Measurements from ENCODE around the gene ARHGAP22. TPM values are rescaled to one million over a fixed set of nuclear protein-coding genes. Genes with fewer than 3 reads are reported as not detected.
A peak's percentile ranks its signal among the peaks of the same experiment; 100 is the strongest.

Gene ARHGAP22
- total RNA-seq, 1 experiment from 2014 or later = 1.8 TPM

GRCh38 chr10:48542471-48543181 lies 62.2 kb downstream of the ARHGAP22 start:
- H3K27ac ChIP-seq (ENCODE audit: low read length) = no peak overlapping the region
- H3K9me3 ChIP-seq (ENCODE audit: control insufficient read depth, insufficient read depth, low read depth, low read length) = no peaks in the 10 kb centered on the region
- no peaks in the 10 kb centered on the region for H3K27me3 ChIP-seq (ENCODE audit: control insufficient read depth, insufficient read depth, low read length)
- H3K4me1 ChIP-seq (ENCODE audit: control insufficient read depth, insufficient read depth, low read length) = no peaks in the 10 kb centered on the region
- ChIA-PET CTCF (no interaction called here), POLR2A (no interaction called here)
- BruUV-seq (replicated peaks) = no TSS peak
- no peak for DNase-seq (ENCODE audit: low read depth, low spot score)
- intact Hi-C loops (cut with micrococcal nuclease; ENCODE audit: unreplicated experiment) = no loop called here
- in situ Hi-C loops (cut with HindIII; ENCODE audit: low pct_unique_long_range_greater_than_20kb, low sequenced_read_pairs) = no loop called here
- no peak overlapping the region for H3K4me3 ChIP-seq (ENCODE audit: low read depth in 2 of 2, low read length in 2 of 2)
- H3K36me3 ChIP-seq (ENCODE audit: control insufficient read depth, insufficient read depth, low read length) = no peaks in the 10 kb centered on the region
- TF ChIP-seq SIN3A (IDR thresholded peaks at IDR 0.05; ENCODE audit: borderline replicate concordance, insufficient read depth, low read depth, low read length) = no peak
- TF ChIP-seq, protein P1, sequence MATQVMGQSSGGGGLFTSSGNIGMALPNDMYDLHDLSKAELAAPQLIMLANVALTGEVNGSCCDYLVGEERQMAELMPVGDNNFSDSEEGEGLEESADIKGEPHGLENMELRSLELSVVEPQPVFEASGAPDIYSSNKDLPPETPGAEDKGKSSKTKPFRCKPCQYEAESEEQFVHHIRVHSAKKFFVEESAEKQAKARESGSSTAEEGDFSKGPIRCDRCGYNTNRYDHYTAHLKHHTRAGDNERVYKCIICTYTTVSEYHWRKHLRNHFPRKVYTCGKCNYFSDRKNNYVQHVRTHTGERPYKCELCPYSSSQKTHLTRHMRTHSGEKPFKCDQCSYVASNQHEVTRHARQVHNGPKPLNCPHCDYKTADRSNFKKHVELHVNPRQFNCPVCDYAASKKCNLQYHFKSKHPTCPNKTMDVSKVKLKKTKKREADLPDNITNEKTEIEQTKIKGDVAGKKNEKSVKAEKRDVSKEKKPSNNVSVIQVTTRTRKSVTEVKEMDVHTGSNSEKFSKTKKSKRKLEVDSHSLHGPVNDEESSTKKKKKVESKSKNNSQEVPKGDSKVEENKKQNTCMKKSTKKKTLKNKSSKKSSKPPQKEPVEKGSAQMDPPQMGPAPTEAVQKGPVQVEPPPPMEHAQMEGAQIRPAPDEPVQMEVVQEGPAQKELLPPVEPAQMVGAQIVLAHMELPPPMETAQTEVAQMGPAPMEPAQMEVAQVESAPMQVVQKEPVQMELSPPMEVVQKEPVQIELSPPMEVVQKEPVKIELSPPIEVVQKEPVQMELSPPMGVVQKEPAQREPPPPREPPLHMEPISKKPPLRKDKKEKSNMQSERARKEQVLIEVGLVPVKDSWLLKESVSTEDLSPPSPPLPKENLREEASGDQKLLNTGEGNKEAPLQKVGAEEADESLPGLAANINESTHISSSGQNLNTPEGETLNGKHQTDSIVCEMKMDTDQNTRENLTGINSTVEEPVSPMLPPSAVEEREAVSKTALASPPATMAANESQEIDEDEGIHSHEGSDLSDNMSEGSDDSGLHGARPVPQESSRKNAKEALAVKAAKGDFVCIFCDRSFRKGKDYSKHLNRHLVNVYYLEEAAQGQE (IDR thresholded peaks at IDR 0.05; ENCODE audit: insufficient read depth in 1 of 2, low read depth in 2 of 2, low read length in 1 of 2) = no peak
- no peak for TF ChIP-seq TCF7L2 (IDR thresholded peaks at IDR 0.05; ENCODE audit: low read depth, low read length)
- no peak for TF ChIP-seq POLR2AphosphoS5 (IDR thresholded peaks at IDR 0.05; ENCODE audit: low read depth, low read length)
- no peak for TF ChIP-seq CTCF (IDR thresholded peaks at IDR 0.05)
- ATAC-seq = 0 out of 2 replicates have a peak, but pooled peaks have one; percentile 25

DNA sequence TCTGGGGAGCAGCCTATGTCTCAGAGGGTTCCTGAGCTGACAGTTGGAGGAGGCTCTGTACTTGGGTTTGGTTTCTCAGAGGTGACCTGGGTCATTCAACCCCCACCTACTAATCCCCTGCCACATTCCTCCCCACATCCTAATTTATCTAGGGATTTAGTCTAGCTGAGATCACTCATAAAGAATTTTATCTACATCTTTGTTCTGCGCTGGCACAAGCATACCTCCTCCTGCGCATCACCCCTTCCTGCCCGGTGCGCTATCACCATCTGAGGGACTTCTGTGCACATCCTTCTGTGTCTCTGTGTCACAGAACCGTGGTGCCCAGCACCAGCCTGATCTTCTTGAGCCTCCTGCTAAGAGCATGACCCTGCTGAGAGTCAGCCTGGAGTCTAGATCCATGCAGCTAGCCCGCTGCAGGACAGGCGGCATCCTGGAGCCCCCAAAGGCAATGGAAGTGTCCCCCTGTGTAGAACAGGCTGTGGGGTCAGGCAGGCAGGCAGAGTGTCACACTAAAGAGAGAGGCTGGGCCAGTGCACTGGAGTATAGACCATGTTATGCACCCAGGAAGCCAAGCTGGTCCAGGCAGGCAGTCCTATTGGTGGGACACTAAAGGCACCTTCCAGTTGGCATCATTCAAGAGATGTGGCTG lies 63.6 kb downstream of the ARHGAP22 start:
- TF ChIP-seq POLR2AphosphoS5 (IDR thresholded peaks at IDR 0.05; ENCODE audit: low read depth, low read length) (no peak), TCF7L2 (IDR thresholded peaks at IDR 0.05; ENCODE audit: low read depth, low read length) (no peak), CTCF (IDR thresholded peaks at IDR 0.05) (no peak), SIN3A (IDR thresholded peaks at IDR 0.05; ENCODE audit: borderline replicate concordance, insufficient read depth, low read depth, low read length) (no peak)
- TF ChIP-seq, protein P1 (IDR thresholded peaks at IDR 0.05; ENCODE audit: insufficient read depth in 1 of 2, low read depth in 2 of 2, low read length in 1 of 2) = no peak
- intact Hi-C loops (cut with micrococcal nuclease; ENCODE audit: unreplicated experiment) (no loop called here), in situ Hi-C loops (cut with HindIII; ENCODE audit: low pct_unique_long_range_greater_than_20kb, low sequenced_read_pairs) (no loop called here)
- no peaks in the 10 kb centered on the region for H3K4me1 ChIP-seq (ENCODE audit: control insufficient read depth, insufficient read depth, low read length)
- no TSS peak for BruUV-seq (replicated peaks)
- H3K27me3 ChIP-seq (ENCODE audit: control insufficient read depth, insufficient read depth, low read length) = no peaks in the 10 kb centered on the region
- no peak overlapping the region for H3K4me3 ChIP-seq (ENCODE audit: low read depth in 2 of 2, low read length in 2 of 2)
- DNase-seq (ENCODE audit: low read depth, low spot score) (no peak), ATAC-seq (no peak)
- ChIA-PET CTCF (no interaction called here), POLR2A (no interaction called here)
- H3K9me3 ChIP-seq (ENCODE audit: control insufficient read depth, insufficient read depth, low read depth, low read length) = no peaks in the 10 kb centered on the region
- H3K36me3 ChIP-seq (ENCODE audit: control insufficient read depth, insufficient read depth, low read length) = no peaks in the 10 kb centered on the region
- H3K27ac ChIP-seq (ENCODE audit: low read length) = no peak overlapping the region
